ELR (cell line): Measurements from ENCODE around the gene FUT7.

Experiments
- DNase-seq: peaks from one replicate; pipeline ENCODE4 v3.0.0-alpha.2; 2015; ENCODE audit warnings: low read depth

FUT7 gene

GRCh38 chr9:136982232-136983051 is 49.4 kb downstream of the FUT7 start, which contains the start of gene LCNL1:
Gene LCNL1, plus strand, starts transcription at chr9:136982993. Its CDS starts 594 bp downstream, at chr9:136983587.
- DNase-seq = no peak

GRCh38 chr9:136981588-136982231 is 50.2 kb downstream of the FUT7 start:
- DNase-seq = peak; percentile 61

- no peak for DNase-seq
Measured at GRCh38 chr9:136980669-136981478, 51.0 kb downstream of the FUT7 start.
